Parathyroid adenoma (tissue), 2 donors: Measurements from ENCODE around the gene DHX35.

ENCODE experiments used
- H2AFZ ChIP-seq: fragments of 300-600 bp; sonication (generic); one replicate; pipeline ENCODE4 v1.7.0; 2017; ENCODE audit warnings: antibody characterized with exemption, mild to moderate bottlenecking
- H3K27ac ChIP-seq: fragments of 300-600 bp; sonication (generic); one replicate; pipeline ENCODE4 v1.7.0; 2017
- H3K27me3 ChIP-seq: fragments of 300-600 bp; sonication (generic); one replicate; pipeline ENCODE4 v1.7.0; 2017; ENCODE audit warnings: low read length; ENCODE audit not compliant: control insufficient read depth, insufficient read depth
- H3K36me3 ChIP-seq: fragments of 300-600 bp; sonication (generic); one replicate; pipeline ENCODE4 v1.7.0; 2017; ENCODE audit warnings: low read length; ENCODE audit not compliant: control insufficient read depth, insufficient read depth
- H3K4me1 ChIP-seq: fragments of 300-600 bp; sonication (generic); one replicate; pipeline ENCODE4 v1.7.0; 2017; ENCODE audit warnings: control low read depth
- H3K4me2 ChIP-seq: fragments of 300-600 bp; sonication (generic); one replicate; pipeline ENCODE4 v1.7.0; 2017; ENCODE audit warnings: low read length
- H3K4me3 ChIP-seq: fragments of 300-600 bp; sonication (generic); one replicate; pipeline ENCODE4 v1.7.0; 2017; ENCODE audit warnings: low read depth, low read length
- H3K79me2 ChIP-seq: fragments of 300-600 bp; sonication (generic); one replicate; pipeline ENCODE4 v1.7.0; 2017; ENCODE audit warnings: control low read depth
- H3K9ac ChIP-seq: fragments of 300-600 bp; sonication (generic); one replicate; pipeline ENCODE4 v1.7.0; 2017; ENCODE audit warnings: mild to moderate bottlenecking
- H3K9me3 ChIP-seq: fragments of 300-600 bp; sonication (generic); one replicate; pipeline ENCODE4 v1.7.0; 2017; ENCODE audit warnings: low read length; ENCODE audit not compliant: control insufficient read depth
- CTCF ChIP-seq: fragments of 300-600 bp; sonication (generic); IDR thresholded peaks from one replicate; pipeline ENCODE4 v1.7.0; 2017; ENCODE audit warnings: antibody characterized with exemption, mild to moderate bottlenecking
- donor health status: primary hyperparathyroidism.

The DHX35 gene

GRCh38 chr20:38979842-38980241 lies 17.7 kb downstream of the DHX35 start:
- H3K27me3 ChIP-seq = no peaks in the 10 kb centered on the region
- no peak overlapping the region for H3K9ac ChIP-seq
- H3K9me3 ChIP-seq = no peaks in the 10 kb centered on the region
- H3K4me2 ChIP-seq = no peak overlapping the region
- H3K4me1 ChIP-seq = no peaks in the 10 kb centered on the region
- no peak overlapping the region for H3K4me3 ChIP-seq
- no peak overlapping the region for H3K27ac ChIP-seq
- no peaks in the 10 kb centered on the region for H3K36me3 ChIP-seq
- no peak for TF ChIP-seq CTCF
- H3K79me2 ChIP-seq = peaks cover 6% of the 10 kb centered on the region
- no peak overlapping the region for H2AFZ ChIP-seq

- no peaks in the 10 kb centered on the region for H3K4me1 ChIP-seq
- no peak overlapping the region for H3K4me3 ChIP-seq
- no peak overlapping the region for H3K9ac ChIP-seq
- H3K27me3 ChIP-seq = no peaks in the 10 kb centered on the region
- peaks cover 2% of the 10 kb centered on the region for H3K79me2 ChIP-seq
- H2AFZ ChIP-seq = no peak overlapping the region
- H3K27ac ChIP-seq = no peak overlapping the region
- H3K36me3 ChIP-seq = no peaks in the 10 kb centered on the region
- TF ChIP-seq CTCF = no peak
- no peaks in the 10 kb centered on the region for H3K9me3 ChIP-seq
- no peak overlapping the region for H3K4me2 ChIP-seq
These were observed 20.1 kb downstream of the DHX35 start for GRCh38 chr20:38982291-38982690.

- Histone ChIP-seq H3K4me2 (no peak overlapping the region), H2AFZ (no peak overlapping the region), H3K79me2 (peaks cover under 1% of the 10 kb centered on the region), H3K27me3 (no peaks in the 10 kb centered on the region), H3K9me3 (no peaks in the 10 kb centered on the region), H3K4me1 (no peaks in the 10 kb centered on the region), H3K27ac (no peak overlapping the region), H3K4me3 (no peak overlapping the region), H3K36me3 (no peaks in the 10 kb centered on the region), H3K9ac (no peak overlapping the region)
- no peak for TF ChIP-seq CTCF
These were observed 22.9 kb downstream of the DHX35 start for GRCh38 chr20:38985060-38985459.

- Histone ChIP-seq H3K4me2 (no peak overlapping the region), H3K27ac (no peak overlapping the region), H2AFZ (no peak overlapping the region), H3K9ac (no peak overlapping the region), H3K4me1 (no peaks in the 10 kb centered on the region), H3K36me3 (no peaks in the 10 kb centered on the region), H3K27me3 (no peaks in the 10 kb centered on the region), H3K79me2 (no peaks in the 10 kb centered on the region), H3K4me3 (no peak overlapping the region), H3K9me3 (no peaks in the 10 kb centered on the region)
- no peak for TF ChIP-seq CTCF
These were observed 23.5 kb downstream of the DHX35 start for GRCh38 chr20:38985603-38986170.

GRCh38 chr20:38986663-38987062 lies 24.5 kb downstream of the DHX35 start:
- TF ChIP-seq CTCF = no peak
- Histone ChIP-seq H3K9me3 (no peaks in the 10 kb centered on the region), H3K4me3 (no peak overlapping the region), H2AFZ (no peak overlapping the region), H3K9ac (no peak overlapping the region), H3K79me2 (no peaks in the 10 kb centered on the region), H3K27me3 (no peaks in the 10 kb centered on the region), H3K4me2 (no peak overlapping the region), H3K27ac (no peak overlapping the region), H3K36me3 (no peaks in the 10 kb centered on the region), H3K4me1 (no peaks in the 10 kb centered on the region)
